ENCODE results near the gene URB2. TPM values are rescaled to one million over a fixed set of nuclear protein-coding genes. Genes with fewer than 3 reads are reported as not detected.

Gene URB2
- total RNA-seq, 4 donors from 2014 or later = 5.7 to 7.7 (median 6.3) TPM

DNA sequence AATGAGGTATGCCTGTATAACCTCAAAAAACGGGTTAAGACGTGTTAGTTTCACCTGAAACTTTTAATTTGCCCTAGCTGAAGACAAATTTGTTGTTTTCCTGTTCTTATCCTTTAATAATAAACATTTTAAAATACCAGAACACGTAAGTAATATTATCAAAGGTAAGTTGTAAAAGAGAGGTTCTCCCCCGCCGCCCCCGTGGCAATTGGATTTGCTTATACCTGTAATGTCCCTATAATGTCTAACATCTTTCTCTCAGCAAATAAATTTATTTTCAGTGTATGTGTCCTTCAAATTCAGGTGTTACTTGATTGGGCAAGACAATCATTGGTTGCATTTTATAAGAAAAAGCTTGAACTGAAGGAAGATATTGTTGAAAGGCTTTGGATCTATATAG lies 5.9 kb downstream of the URB2 start:
- intact Hi-C loops (cut with DNase I; ENCODE audit: low total_unique reads) = no loop called here
- TF ChIP-seq POLR2A (IDR thresholded peaks at IDR 0.05) = no peak
- TF ChIP-seq, protein P1, sequence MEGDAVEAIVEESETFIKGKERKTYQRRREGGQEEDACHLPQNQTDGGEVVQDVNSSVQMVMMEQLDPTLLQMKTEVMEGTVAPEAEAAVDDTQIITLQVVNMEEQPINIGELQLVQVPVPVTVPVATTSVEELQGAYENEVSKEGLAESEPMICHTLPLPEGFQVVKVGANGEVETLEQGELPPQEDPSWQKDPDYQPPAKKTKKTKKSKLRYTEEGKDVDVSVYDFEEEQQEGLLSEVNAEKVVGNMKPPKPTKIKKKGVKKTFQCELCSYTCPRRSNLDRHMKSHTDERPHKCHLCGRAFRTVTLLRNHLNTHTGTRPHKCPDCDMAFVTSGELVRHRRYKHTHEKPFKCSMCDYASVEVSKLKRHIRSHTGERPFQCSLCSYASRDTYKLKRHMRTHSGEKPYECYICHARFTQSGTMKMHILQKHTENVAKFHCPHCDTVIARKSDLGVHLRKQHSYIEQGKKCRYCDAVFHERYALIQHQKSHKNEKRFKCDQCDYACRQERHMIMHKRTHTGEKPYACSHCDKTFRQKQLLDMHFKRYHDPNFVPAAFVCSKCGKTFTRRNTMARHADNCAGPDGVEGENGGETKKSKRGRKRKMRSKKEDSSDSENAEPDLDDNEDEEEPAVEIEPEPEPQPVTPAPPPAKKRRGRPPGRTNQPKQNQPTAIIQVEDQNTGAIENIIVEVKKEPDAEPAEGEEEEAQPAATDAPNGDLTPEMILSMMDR (IDR thresholded peaks at IDR 0.05) = no peak
- WGBS, 2 donors = 90 to 93% methylated on average over 6 of the region's 6 CpGs
- H3K4me3 ChIP-seq (ENCODE audit: low read depth, poor library complexity, severe bottlenecking) = no peak overlapping the region
- DNase-seq (ENCODE audit: low spot score in 2 of 2) = peak in 1 of 2 donors; percentile 54

- DNase-seq (ENCODE audit: low spot score in 2 of 2) = peak in 1 of 2 donors; percentile 68
- 87 to 94% methylated on average over 9 of the region's 9 CpGs for WGBS, 2 donors
These were observed 10.0 kb downstream of the URB2 start for GRCh38 chr1:229636042-229636441.

GRCh38 chr1:229637746-229638145 lies 11.7 kb downstream of the URB2 start:
- intact Hi-C loops (cut with DNase I; ENCODE audit: low total_unique reads) = no loop called here

More at GRCh38 chr1:229636042-229636441, 10.0 kb downstream of the URB2 start:
- TF ChIP-seq, protein P1 (IDR thresholded peaks at IDR 0.05) = no peak
- no peak for TF ChIP-seq POLR2A (IDR thresholded peaks at IDR 0.05)
- intact Hi-C loops (cut with DNase I; ENCODE audit: low total_unique reads) = no loop called here
- H3K4me3 ChIP-seq (ENCODE audit: low read depth, poor library complexity, severe bottlenecking) = no peak overlapping the region

DNA sequence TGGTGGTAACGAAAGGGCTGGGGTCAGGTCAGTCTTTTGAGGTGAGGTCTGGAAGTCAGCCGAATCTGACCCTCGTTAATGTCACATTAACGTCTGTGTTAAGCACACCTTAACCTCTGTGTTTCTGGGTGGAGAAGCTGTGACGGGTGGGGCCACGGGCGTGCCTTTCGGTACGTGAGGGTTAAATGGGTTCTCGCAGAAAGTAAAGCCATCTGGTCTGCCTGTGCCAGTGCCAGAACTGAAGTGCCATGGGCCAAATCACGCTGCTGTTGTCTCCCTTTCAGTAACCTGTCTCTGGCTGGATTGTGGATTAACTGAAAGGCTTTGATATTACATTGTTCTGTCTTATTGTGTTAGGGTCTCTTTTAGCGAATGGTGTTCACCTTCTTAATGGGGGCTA lies 14.4 kb downstream of the URB2 start:
- intact Hi-C loops (cut with DNase I; ENCODE audit: low total_unique reads) = no loop called here
- 49 to 52% methylated on average over 12 of the region's 12 CpGs for WGBS, 2 donors
- no peak overlapping the region for H3K4me3 ChIP-seq (ENCODE audit: low read depth, poor library complexity, severe bottlenecking)

More at GRCh38 chr1:229637746-229638145, 11.7 kb downstream of the URB2 start:
- H3K4me3 ChIP-seq (ENCODE audit: low read depth, poor library complexity, severe bottlenecking) = no peak overlapping the region
- TF ChIP-seq, protein P1 (IDR thresholded peaks at IDR 0.05) = no peak
- TF ChIP-seq POLR2A (IDR thresholded peaks at IDR 0.05) = no peak
- peak in 1 of 2 donors; percentile 80 for DNase-seq (ENCODE audit: low spot score in 2 of 2)
- 93 to 99% methylated on average over 11 to 12 of the region's 12 CpGs for WGBS, 2 donors

DNA sequence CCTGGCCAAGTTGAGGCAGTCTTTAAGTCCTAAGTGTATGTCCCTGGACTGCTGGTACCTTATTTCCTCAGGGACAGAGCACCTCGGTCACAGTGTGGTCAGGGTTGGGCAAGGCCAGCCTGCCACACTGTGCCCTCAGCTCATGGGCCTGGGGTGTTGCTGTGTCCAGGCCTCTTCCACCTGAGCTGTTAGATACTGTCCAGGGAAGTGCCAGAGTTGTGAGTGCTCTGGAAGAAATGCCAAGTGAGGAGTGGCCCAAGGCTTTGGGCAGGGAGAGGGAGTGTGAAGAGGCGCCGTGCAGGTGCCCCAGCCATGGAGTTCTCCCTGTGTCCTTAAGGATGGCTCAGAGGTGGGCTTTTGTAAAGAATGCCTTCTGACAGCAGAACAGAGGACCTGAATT lies 15.3 kb downstream of the URB2 start:
- no peak for DNase-seq (ENCODE audit: low spot score in 2 of 2)
- WGBS, 2 donors = 86 to 90% methylated on average over 3 of the region's 3 CpGs
- intact Hi-C loops (cut with DNase I; ENCODE audit: low total_unique reads) = no loop called here
- H3K4me3 ChIP-seq (ENCODE audit: low read depth, poor library complexity, severe bottlenecking) = no peak overlapping the region
- TF ChIP-seq, protein P1 (IDR thresholded peaks at IDR 0.05) = no peak
- no peak for TF ChIP-seq POLR2A (IDR thresholded peaks at IDR 0.05)

More for the DNA sequence above, 14.4 kb downstream of the URB2 start:
- TF ChIP-seq POLR2A (IDR thresholded peaks at IDR 0.05) = no peak
- DNase-seq (ENCODE audit: low spot score in 2 of 2) = peak in 1 of 2 donors; percentile 71

DNA sequence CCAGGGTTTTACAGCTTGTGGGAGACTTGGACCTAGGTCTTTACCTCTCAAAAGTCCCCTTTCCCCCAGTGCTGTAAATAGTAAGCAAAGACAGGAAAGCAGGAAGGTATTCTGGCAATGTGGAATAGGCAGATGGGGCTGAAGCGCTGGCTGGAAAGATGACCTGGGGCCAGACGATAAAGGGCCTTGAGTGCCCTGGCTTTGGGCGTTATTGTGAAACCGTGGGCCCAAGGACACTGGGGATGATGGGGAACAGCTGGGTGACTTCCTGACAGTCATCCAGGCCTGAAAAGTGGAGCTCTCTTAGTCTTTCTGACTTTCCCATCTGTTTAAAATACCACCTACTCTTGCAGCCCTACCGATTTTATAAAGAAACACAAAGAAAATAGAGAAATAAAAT lies 16.3 kb downstream of the URB2 start:
- WGBS, 2 donors = 75 to 79% methylated on average over 5 of the region's 5 CpGs
- TF ChIP-seq POLR2A (IDR thresholded peaks at IDR 0.05) = no peak
- TF ChIP-seq, protein P1 (IDR thresholded peaks at IDR 0.05) = no peak
- intact Hi-C loops (cut with DNase I; ENCODE audit: low total_unique reads) = no loop called here
- DNase-seq (ENCODE audit: low spot score in 2 of 2) = no peak
- H3K4me3 ChIP-seq (ENCODE audit: low read depth, poor library complexity, severe bottlenecking) = no peak overlapping the region
